Activated CD4-positive, alpha-beta T cell treated with anti-CD3 and anti-CD28 coated beads, Interleukin-10, Interleukin-2, amounts not matched to agents 100 ng/mL and 50 ng/mL, durations not matched to agents 16 hours and 8 hours (primary cell): ENCODE data around the gene IRAK2.

Experiments
- DNase-seq: peaks from one replicate; pipeline ENCODE4 v3.0.0-alpha.2; 2020

IRAK2 gene

GRCh38 chr3:10189557-10190354, 25.0 kb downstream of the IRAK2 start:
- peak; percentile 85 for DNase-seq

DNA sequence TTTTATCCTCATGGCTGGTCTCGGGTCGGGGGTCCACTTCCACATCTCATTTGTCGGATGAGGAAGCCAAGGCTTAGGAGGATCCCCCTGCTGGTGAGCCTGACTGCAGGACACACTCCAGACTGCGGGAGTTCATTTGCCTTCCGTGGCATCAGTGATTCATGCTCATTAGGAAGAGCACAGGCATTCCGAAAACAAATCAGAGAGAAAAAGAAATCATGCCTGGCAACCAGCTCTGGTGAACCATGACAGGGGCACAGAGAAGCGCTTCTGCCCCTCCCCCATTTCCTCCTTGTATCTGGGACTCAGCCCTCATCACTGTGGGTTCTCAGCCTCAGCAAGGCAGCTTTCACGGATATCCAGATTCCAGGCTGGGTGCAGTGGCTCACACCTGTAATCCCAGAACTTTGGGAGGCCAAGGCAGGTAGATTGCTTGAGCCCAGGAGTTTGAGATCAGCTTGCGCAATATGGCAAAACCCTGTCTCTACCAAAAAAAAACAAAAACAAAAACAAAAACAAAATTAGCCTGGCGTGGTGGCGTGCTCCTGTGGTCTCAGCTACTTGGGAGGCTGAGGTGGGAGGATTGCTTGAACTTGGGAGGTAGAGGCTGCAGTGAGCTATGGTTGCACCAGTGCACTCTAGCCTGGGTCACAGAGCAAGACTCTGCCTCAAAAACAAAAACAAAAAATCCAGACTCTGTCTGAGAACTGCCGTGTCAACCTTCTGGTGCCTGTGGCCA, 28.4 kb downstream of the IRAK2 start:
- peak; percentile 84 for DNase-seq

DNA sequence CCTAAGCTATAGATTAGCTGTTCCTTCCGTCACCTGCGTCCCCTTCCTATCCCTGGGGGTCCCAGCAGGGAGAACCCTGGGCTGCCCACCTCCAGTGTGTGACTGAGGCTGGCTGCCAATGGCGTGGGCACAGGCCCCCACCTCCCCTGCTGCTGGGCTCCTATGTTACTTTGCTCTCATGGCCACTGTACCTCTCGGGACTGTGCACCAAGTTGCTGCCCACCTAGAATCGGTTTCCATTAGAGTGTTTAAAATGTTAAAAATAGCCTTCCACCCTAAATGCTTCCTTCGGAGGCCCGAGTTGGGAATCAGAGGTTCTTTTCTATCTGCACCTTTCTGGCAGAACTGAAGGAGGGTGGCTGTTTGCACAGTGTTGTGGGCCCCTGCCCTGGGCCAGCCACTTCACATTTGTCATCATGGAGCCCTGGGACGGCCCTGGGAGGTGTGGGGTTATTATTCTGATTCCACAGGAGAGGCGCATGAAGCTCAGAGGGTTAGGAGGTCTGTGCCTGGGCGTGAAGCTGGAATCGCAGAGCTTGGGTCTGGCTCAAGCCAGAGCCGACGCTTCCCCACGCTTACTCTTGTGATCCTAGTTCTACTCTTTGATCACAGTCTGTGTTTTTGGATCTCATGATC, 29.1 kb downstream of the IRAK2 start:
- DNase-seq, result no peak

DNA sequence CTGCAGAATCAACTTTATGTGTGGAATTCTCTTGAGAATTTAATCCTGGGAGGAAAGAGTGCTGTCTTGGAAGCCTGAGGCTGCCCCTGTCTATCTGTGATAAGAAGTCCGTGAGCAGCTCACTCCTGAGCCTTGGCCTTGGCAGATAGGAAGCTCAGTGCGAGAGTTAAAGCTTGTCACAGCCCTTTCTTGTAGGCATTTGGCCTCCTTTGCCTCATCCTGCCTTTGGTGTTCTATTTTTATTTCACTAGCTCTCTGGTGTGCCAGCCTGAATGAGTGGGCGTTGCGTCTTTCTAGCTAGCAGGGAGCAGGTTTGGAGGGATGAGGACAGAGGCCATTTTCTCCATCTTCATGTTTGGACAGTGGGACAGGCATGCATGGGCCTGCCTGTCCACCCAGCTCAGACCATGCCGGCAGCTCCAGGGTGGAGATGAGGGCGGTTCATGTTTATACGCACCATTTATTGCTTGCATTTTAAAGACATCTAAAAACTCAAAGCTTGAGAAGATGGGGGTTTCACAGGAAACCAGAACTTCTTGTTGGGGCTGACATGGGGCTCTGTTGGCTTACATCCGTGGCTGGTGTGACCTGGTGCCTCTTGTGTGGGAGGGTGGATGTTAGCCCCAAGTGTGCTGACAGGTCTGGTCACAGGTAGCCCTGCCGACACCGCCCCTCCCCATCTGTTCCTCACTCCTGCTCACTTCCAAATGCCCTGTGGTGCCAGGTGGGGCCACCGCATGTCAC, 29.8 kb downstream of the IRAK2 start:
- DNase-seq, result peak; percentile 64

DNA sequence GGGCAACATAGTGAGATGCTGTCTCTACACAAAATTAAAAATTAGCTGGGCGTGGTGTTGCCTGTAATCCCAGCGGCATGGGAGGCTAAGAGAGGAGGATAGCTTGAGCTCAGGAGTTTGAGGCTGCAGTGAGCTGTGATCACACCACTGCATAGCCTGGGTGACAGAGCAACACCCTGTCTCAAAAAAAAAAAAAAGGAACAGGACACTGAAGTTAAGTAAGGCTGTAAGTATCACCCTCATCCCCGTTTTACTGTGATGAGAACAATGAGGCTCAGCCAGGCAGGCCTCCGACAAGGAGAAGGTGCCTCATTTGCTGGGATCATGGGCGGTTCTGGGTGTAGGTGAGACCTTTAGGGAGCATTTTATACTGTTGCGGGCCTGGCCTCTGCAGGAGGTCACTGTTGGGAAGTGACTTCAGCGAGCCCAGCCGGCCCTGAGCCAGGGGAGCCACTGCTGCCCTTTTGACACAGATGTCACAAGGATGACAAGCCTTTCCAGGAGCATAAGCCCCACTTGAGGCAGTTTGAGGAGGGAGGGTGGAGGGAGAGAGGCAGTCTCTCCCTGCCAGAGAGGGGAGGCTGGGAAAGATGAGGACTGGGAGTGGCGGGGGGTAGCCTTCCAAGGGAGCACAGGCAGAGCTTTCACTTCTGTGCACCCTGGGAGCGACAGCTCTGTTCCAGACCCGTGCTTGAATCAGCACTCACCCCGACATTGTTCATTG, 30.8 kb downstream of the IRAK2 start:
- no peak for DNase-seq

DNA sequence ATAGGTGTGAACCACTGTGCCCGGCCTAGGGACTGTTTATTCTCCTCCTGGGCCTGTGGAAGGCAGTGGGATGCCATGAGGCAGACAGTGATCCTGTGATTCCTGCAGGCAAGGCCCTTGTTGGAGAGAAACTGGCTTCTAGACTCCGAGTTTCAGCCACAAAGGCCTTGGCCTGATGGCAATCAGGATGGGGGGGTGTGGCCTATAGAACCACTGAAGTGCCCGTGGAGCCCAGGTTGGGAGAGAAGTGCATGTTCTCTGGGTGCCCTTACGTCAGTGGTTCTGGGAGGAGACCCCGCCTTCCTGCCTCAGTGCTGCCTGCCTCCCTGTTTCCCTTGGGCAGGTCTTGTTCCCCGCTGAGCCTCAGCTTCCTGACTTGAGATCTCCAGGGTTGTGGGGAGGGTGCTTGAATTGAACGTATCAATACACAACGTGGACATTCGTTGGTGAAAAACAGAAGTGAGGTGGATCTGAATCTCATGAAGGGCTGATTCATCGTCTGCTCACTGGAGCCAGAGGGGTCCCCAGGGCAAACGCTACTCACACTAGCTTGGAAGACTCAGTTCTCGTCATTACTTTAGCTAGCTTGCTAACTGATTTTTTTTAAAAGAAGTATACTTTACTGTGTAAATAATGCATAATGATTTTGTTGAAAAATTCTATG, 31.8 kb downstream of the IRAK2 start:
- peak; percentile 52 for DNase-seq

DNA sequence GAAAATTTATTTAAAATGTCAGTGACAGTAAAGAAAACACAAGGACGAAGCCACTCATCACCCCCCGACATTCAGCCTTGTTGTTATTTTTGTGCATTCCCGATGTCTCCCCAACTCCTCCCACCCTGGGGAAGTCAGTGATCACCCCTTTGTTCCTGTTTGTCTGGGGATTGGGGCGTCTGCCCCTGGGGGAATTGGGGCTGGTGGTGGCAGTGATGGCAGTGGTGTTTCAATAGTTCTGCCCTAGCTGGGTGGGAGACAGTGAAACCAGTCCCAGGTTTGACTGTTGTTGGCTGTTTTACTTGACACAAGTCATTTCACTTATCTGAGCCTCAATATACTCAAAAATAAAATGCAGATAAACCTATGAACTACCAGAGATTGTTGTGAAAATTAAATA, 33.5 kb downstream of the IRAK2 start:
- no peak for DNase-seq

- DNase-seq, result peak; percentile 92
These were observed 34.3 kb downstream of the IRAK2 start for GRCh38 chr3:10198761-10199649.

DNA sequence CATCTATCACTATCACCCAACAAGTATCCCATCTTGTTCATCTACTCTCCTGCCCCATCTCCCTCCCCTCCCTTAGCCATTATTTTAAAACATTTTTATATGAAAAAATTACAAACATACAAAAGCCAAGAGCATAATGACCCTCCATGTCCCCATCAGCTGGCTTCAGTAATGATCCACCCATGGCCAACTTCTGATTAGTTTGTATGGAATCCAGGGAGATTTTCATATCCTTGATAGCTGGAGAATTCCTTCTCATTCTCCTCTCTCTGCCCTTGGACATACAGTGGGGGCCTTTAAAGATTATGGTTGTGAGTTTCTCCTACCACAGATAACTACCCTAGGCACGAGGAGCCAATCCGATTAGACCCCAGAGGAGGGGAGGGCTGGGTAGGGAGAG, 40.2 kb downstream of the IRAK2 start:
- no peak for DNase-seq

GRCh38 chr3:10205451-10206165, 40.9 kb downstream of the IRAK2 start:
- no peak for DNase-seq

DNA sequence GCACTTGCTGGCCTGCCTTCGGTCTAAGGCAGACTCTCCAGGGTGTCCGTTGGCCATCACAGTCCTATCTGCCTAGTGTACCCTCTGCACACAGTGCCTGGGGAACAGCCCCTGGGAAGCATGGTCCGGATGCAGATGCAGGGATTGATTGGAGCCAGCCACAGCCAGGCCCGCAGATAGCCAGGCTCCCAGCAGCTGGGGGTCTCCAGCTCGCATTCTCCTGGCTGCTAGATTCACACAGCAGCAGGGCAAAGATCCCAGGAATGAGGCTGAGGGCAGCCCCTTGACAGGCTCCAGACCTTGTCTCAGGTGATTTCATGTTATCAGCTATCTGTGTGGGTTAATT, 41.4 kb downstream of the IRAK2 start:
- DNase-seq, result no peak

- DNase-seq, result no peak
These were observed 48.6 kb downstream of the IRAK2 start for GRCh38 chr3:10213156-10213792.

GRCh38 chr3:10215578-10216368, 51.1 kb downstream of the IRAK2 start:
- DNase-seq, result no peak

DNA sequence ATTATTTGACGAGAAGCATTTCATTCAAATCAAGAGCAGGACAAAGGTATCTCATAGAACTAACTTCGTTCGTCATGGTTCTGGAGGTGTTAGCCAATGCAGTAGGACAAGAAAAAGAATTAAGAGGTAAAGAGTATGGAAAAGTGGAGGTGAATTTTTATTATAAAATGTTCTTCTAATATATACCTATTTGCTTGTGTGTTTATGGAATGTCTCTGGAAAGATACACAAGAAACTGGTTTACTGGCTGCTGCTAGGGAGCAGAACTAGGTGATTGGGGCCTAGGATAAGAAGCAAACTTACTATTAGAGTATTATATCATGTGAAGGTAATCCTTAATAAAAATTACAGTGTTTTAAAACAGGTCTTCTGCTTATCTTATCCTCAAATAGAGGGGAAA, 52.6 kb downstream of the IRAK2 start:
- DNase-seq, result no peak

- DNase-seq, result no peak
These were observed 55.0 kb downstream of the IRAK2 start for GRCh38 chr3:10219737-10220136.

DNA sequence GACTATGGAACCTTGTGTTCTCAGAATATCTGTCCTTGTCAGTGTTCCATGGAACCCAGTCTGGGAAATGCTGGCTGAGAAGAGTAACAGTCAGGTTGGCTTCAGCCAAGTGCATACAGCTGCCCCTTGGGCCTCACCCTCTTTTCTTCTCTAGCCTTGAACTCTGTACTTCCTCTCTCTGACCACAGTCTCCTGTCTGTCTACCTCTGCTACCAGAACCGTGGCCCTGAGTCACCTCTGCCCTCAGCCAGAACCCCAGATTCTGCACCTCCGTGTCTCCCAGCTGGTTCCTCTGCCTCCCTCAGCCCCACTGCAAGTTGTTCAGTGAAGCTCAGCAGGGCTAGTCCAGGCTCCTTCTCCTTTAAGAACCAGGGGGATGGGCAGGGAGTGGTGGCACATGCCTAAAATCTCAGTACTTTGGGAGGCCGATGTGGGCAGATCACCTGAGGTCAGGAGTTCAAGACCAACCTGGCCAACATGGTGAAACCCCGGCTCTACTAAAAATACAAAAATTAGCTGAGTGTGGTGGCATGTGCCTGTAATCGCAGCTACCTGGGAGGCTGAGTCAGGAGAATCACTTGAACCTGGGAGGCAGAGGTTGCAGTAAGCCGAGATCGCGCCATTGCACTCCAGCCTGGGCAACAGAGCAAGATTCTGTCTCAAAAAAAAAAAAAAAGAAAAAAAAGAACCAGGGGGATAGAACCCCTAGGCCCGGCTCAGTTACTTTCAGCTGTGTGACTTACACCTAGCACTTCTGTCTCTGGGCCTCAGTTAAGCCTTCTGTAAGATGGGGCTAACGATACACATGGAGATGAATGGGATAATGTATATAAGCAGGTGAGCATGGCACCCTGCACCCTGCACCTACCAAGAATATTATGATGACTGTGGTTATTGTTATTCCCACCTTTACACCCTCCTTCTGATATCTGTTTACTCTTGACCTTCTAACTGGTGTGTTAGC, 59.2 kb downstream of the IRAK2 start:
- peak; percentile 73 for DNase-seq

- DNase-seq, result peak; percentile 85
These were observed 60.3 kb downstream of the IRAK2 start for GRCh38 chr3:10224794-10225665.
